Sigmoid colon (tissue), 7 donors: Measurements from ENCODE around the gene GABRB2. TPM values are rescaled to one million over a fixed set of nuclear protein-coding genes. Genes with fewer than 3 reads are reported as not detected.

Experiments used
- DNase-seq: peaks from one replicate; pipeline ENCODE4 v3.0.0-alpha.2; 2019
- H3K27ac ChIP-seq, 4 donors: fragments of 200-600 bp; sonication (generic); one replicate each; pipeline ENCODE4 v1.5.1; 2016 to 2019; ENCODE audit warnings: mild to moderate bottlenecking in 1 of 4
- H3K27me3 ChIP-seq, 3 donors: fragments of 200-600 bp; sonication (generic); one replicate each; pipeline ENCODE4 v1.5.1; 2019; ENCODE audit warnings: mild to moderate bottlenecking in 1 of 3
- H3K36me3 ChIP-seq, 4 donors: fragments of 200-600 bp; sonication (generic); one replicate each; pipeline ENCODE4 v1.5.1; 2016 to 2019
- H3K4me1 ChIP-seq, 4 donors: fragments of 200-600 bp; sonication (generic); one replicate each; pipeline ENCODE4 v1.5.1; 2017 to 2019
- H3K4me3 ChIP-seq, 4 donors: fragments of 200-600 bp; sonication (generic); one replicate each; pipeline ENCODE4 v1.5.1; 2017 to 2019; ENCODE audit warnings: mild to moderate bottlenecking in 2 of 4, moderate library complexity in 1 of 4
- H3K9me3 ChIP-seq, 4 donors: fragments of 200-600 bp in 3 of 4; sonication (generic) in 3 of 4; one replicate each; pipeline versions ENCODE4 v1.5.1 to v1.6.1; 2013 to 2019
- CTCF ChIP-seq, 4 experiments: fragments of 450-650 bp in 3 of 4; fragments of 200-600 bp in 1 of 4; IDR thresholded peaks; one replicate each; pipeline ENCODE4 v1.5.1; 2016 to 2019; ENCODE audit warnings: antibody characterized with exemption in 4 of 4, mild to moderate bottlenecking in 3 of 4, moderate library complexity in 2 of 4
- EP300 ChIP-seq, 4 donors: sonication (generic); formaldehyde crosslinking; IDR thresholded peaks; one replicate each; pipeline ENCODE4 v1.6.1; 2017; ENCODE audit warnings: antibody characterized with exemption in 4 of 4
- POLR2A ChIP-seq, 2 donors: fragments of 450-650 bp; IDR thresholded peaks; one replicate each; pipeline ENCODE4 v1.6.1; 2016; ENCODE audit warnings: antibody characterized with exemption in 2 of 2, mild to moderate bottlenecking in 2 of 2, moderate library complexity in 2 of 2
- POLR2AphosphoS5 ChIP-seq, 4 donors: sonication (generic); formaldehyde crosslinking; IDR thresholded peaks; one replicate each; pipeline ENCODE4 v1.6.1; 2017; ENCODE audit warnings: antibody characterized with exemption in 4 of 4
- WGBS, 2 donors: extraction: QIAGEN DNeasy Blood & Tissue Kit; methylation state at CpG; one replicate each; pipeline ENCODE4 v1.1.7; 2013; 5-methylcytosine and 5-hydroxymethylcytosine counted together
- intact Hi-C: fragments of 100-400 bp; cut with DNase I; formaldehyde crosslinking; loops from one replicate; pipeline ENCODE4 v1.15.1; 2023
- polyA plus RNA-seq, 3 donors: library from polyadenylated mRNA; stranded (reverse); fragments of 200-250 nt; gene quantifications; one replicate each; pipeline ENCODE4 v1.2.3, GENCODE V29; 2013
- total RNA-seq, 4 donors: library from RNA; depleted of rRNA; stranded (reverse); fragments of >200 nt; gene quantifications; one replicate each; pipeline ENCODE4 v1.1.0, GENCODE V29; 2016
- donor health status: healthy with polysubstance abuse.
- donor health status: Bipolar disorder and iron deficiency.
- donor health status: healthy.

GABRB2 gene
- total and polyA plus RNA-seq, 7 donors, result under 0.01 to 0.55 (median 0.36) TPM

GRCh38 chr5:161547738-161548486, 1.4 kb upstream of the GABRB2 start:
- H3K27me3 ChIP-seq, result peaks cover 20 to 67% (median 27%) of the 10 kb centered on the region in 3 donors
- no peak for TF ChIP-seq POLR2AphosphoS5 (IDR thresholded peaks at IDR 0.05)
- TF ChIP-seq CTCF (IDR thresholded peaks at IDR 0.05), result no peak
- no peak for TF ChIP-seq POLR2A (IDR thresholded peaks at IDR 0.05)
- no peak for TF ChIP-seq EP300 (IDR thresholded peaks at IDR 0.05)
- no peak for DNase-seq
- peaks cover 0 to 35% (median 26%) of the 10 kb centered on the region in 4 donors for H3K4me1 ChIP-seq
- intact Hi-C loops, result loop anchor here (5.0 kb wide), 1 partner anchor 1799 kb away; no protein-coding TSS in a partner anchor
- 1% methylated on average over 64 of the region's 64 CpGs for WGBS, 2 donors
- H3K9me3 ChIP-seq, result no peaks in the 10 kb centered on the region
- no peaks in the 10 kb centered on the region for H3K36me3 ChIP-seq
- H3K4me3 ChIP-seq, result peak overlapping the region; percentile 6 to 45 (median 34)
- no peak overlapping the region for H3K27ac ChIP-seq

GRCh38 chr5:161547406-161547737, 847 bp upstream of the GABRB2 start:
- 0 to 1% methylated on average over 17 of the region's 17 CpGs for WGBS, 2 donors
- intact Hi-C loops, result loop anchor here (5.0 kb wide), 1 partner anchor 1800 kb away; no protein-coding TSS in a partner anchor
- H3K27me3 ChIP-seq, result peaks cover 20 to 71% (median 27%) of the 10 kb centered on the region in 3 donors
- H3K27ac ChIP-seq, result no peak overlapping the region
- peaks cover 0 to 35% (median 26%) of the 10 kb centered on the region in 4 donors for H3K4me1 ChIP-seq
- no peak for DNase-seq
- H3K4me3 ChIP-seq, result peak overlapping the region; percentile 6 to 45 (median 34)
- TF ChIP-seq EP300 (IDR thresholded peaks at IDR 0.05), result no peak
- TF ChIP-seq POLR2A (IDR thresholded peaks at IDR 0.05), result no peak
- no peak for TF ChIP-seq POLR2AphosphoS5 (IDR thresholded peaks at IDR 0.05)
- no peak for TF ChIP-seq CTCF (IDR thresholded peaks at IDR 0.05)
- no peaks in the 10 kb centered on the region for H3K9me3 ChIP-seq
- H3K36me3 ChIP-seq, result no peaks in the 10 kb centered on the region

- Histone ChIP-seq H3K9me3 (no peaks in the 10 kb centered on the region), H3K4me3 (peak overlapping the region in 3 of 4 donors; percentile 31 to 45 (median 37)), H3K27ac (no peak overlapping the region), H3K27me3 (peaks cover 20 to 72% (median 27%) of the 10 kb centered on the region in 3 donors), H3K4me1 (peaks cover 0 to 35% (median 26%) of the 10 kb centered on the region in 4 donors), H3K36me3 (no peaks in the 10 kb centered on the region)
- intact Hi-C loops, result loop anchor here (5.0 kb wide), 1 partner anchor 1801 kb away; no protein-coding TSS in a partner anchor
- no peak for DNase-seq
- TF ChIP-seq POLR2AphosphoS5 (IDR thresholded peaks at IDR 0.05) (no peak), CTCF (IDR thresholded peaks at IDR 0.05) (no peak)
- WGBS, 2 donors, result 16 to 32% methylated on average over 8 of the region's 8 CpGs
These were observed 443 bp downstream of the GABRB2 start for GRCh38 chr5:161546095-161546469.

DNA sequence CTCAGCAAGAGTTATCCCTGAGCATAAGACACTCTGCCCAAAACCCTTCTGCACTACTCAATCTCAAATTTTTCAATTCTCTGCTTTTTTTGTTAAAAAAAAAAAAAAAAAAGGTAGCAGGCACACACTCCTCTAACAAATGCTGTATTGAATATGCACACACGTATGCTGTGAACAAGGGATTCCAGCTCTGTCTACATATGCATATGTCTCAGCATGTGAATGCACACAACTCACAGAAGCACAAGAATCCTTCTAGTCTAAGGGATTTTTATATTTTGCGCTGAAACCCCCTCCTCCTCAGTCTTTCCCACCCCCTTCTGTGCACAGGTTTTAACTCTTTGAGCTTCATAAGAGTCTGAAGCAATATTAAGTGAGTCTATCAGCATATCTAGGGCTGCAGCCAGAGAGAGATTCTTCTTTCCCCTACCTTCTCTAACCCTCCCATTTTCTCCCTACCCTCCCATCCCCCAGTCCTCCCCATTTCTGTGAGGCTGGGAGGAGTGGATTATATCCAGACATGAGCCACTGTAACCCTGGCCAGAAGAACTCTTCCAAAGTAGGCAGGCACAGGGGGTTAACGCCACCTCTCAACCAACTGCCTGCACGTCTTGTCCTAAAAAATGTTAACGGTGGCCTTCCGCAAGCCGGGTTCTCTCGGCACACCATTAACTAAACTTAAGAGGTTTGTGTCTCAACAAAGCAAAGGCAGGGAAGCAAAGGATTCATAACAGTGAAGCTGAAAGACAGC, 1.0 kb downstream of the GABRB2 start:
- Histone ChIP-seq H3K4me3 (no peak overlapping the region), H3K36me3 (no peaks in the 10 kb centered on the region), H3K27me3 (peaks cover 20 to 70% (median 27%) of the 10 kb centered on the region in 3 donors), H3K27ac (no peak overlapping the region), H3K4me1 (peaks cover 0 to 35% (median 26%) of the 10 kb centered on the region in 4 donors), H3K9me3 (no peaks in the 10 kb centered on the region)
- no peak for TF ChIP-seq POLR2A (IDR thresholded peaks at IDR 0.05)
- TF ChIP-seq POLR2AphosphoS5 (IDR thresholded peaks at IDR 0.05), result no peak
- TF ChIP-seq CTCF (IDR thresholded peaks at IDR 0.05), result no peak
- no peak for TF ChIP-seq EP300 (IDR thresholded peaks at IDR 0.05)
- intact Hi-C loops, result loop anchor here (5.0 kb wide), 1 partner anchor 1802 kb away; no protein-coding TSS in a partner anchor
- DNase-seq, result no peak
- WGBS, 2 donors, result 27 to 73% methylated on average over 8 of the region's 8 CpGs
